ENCODE results near the gene ADAMTSL4. TPM values are rescaled to one million over a fixed set of nuclear protein-coding genes. Genes with fewer than 3 reads are reported as not detected.
A peak's percentile ranks its signal among the peaks of the same experiment; 100 is the strongest.
"Not testable (repeated sequence)": the region's sequence is repeated elsewhere in the genome, so short reads cannot be mapped to it uniquely, and the experiment has no call there.

Gene ADAMTSL4
- total RNA-seq, 1 experiment from 2014 or later = 0.87 TPM

DNA sequence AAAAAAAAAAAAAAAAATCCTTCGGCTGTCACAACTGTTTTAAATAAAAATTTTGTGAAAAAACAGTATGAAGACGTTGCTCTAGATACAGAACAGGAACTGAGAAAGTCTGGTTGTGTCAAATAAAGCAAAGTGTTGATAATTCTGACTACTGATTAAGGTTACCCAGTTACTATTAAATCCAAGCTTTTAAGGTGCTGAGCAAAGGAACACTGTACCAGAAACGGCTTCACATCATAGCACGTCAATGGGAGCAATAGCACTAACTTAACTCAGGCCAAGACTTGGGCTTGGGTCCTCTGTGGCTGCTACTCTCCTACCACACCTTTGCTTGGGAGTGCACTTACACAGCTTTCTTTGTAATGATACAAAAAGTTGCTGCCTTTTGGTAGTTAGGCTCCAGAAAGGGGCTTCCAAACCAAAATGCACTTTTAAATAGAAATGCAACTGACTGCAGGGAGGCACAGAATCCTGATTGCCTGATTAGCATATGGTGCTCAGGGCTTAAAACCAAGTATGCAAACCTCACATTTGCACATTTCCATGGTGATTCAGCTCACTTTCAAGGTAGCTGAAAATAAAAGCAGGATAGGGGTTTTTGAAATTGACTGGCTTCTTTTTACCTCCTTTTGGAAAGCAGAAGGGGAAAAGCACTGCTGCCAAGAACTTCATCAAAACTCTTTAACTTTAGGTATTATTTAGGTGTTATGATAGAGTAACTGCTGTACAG, 23.9 kb downstream of the ADAMTSL4 start:
- intact Hi-C loops (cut with micrococcal nuclease) = no loop called here
- H3K27ac ChIP-seq (ENCODE audit: low read length) = 0 out of 2 replicates have a peak overlapping the region, but pooled peaks have one; percentile 0
- H3K27me3 ChIP-seq (ENCODE audit: low read length) = no peaks in the 10 kb centered on the region
- CTCF ChIA-PET = no interaction called here
- peaks cover 80% of the 10 kb centered on the region for H3K79me2 ChIP-seq (ENCODE audit: low read length)
- H3K4me1 ChIP-seq (ENCODE audit: insufficient read depth, low read length) = peaks cover 50% of the 10 kb centered on the region
- POLR2A ChIA-PET (ENCODE audit: unreplicated experiment) = interaction anchor here (0.6 to 1.1 kb wide), 3 partner anchors 10 to 202 kb away, joined by 3 to 10 read pairs (median 5); no protein-coding TSS in a partner anchor
- no peak overlapping the region for H3K9ac ChIP-seq (ENCODE audit: low read length)
- no peak for TF ChIP-seq EZH2 (IDR thresholded peaks at IDR 0.05; ENCODE audit: low read length, unreplicated experiment)
- TF ChIP-seq EZH2phosphoT487 (IDR thresholded peaks at IDR 0.05; ENCODE audit: borderline replicate concordance, low read length) = no peak
- TF ChIP-seq, protein P1, sequence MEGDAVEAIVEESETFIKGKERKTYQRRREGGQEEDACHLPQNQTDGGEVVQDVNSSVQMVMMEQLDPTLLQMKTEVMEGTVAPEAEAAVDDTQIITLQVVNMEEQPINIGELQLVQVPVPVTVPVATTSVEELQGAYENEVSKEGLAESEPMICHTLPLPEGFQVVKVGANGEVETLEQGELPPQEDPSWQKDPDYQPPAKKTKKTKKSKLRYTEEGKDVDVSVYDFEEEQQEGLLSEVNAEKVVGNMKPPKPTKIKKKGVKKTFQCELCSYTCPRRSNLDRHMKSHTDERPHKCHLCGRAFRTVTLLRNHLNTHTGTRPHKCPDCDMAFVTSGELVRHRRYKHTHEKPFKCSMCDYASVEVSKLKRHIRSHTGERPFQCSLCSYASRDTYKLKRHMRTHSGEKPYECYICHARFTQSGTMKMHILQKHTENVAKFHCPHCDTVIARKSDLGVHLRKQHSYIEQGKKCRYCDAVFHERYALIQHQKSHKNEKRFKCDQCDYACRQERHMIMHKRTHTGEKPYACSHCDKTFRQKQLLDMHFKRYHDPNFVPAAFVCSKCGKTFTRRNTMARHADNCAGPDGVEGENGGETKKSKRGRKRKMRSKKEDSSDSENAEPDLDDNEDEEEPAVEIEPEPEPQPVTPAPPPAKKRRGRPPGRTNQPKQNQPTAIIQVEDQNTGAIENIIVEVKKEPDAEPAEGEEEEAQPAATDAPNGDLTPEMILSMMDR (conservative IDR thresholded peaks at IDR 0.05; ENCODE audit: low read depth, low read length) = no peak
- peaks cover 57% of the 10 kb centered on the region for H4K20me1 ChIP-seq (ENCODE audit: low read length)
- H3K9me2 ChIP-seq (replicated peaks; ENCODE audit: low read length) = no peaks in the 10 kb centered on the region
- BruUV-seq (replicated peaks) = no TSS peak
- H3K36me3 ChIP-seq (ENCODE audit: low read depth, low read length) = peaks cover 59% of the 10 kb centered on the region
- H3F3A ChIP-seq (ENCODE audit: low read length, unreplicated experiment) = peaks cover 30% of the 10 kb centered on the region
- H3K9me3 ChIP-seq (ENCODE audit: low read length) = no peaks in the 10 kb centered on the region
- no peak overlapping the region for H3K4me2 ChIP-seq (ENCODE audit: low read length)
- no peak overlapping the region for H2AFZ ChIP-seq (ENCODE audit: low read length)
- no peak overlapping the region for H3K4me3 ChIP-seq (ENCODE audit: low read length)
- DNase-seq (no peak), ATAC-seq (no peak)

DNA sequence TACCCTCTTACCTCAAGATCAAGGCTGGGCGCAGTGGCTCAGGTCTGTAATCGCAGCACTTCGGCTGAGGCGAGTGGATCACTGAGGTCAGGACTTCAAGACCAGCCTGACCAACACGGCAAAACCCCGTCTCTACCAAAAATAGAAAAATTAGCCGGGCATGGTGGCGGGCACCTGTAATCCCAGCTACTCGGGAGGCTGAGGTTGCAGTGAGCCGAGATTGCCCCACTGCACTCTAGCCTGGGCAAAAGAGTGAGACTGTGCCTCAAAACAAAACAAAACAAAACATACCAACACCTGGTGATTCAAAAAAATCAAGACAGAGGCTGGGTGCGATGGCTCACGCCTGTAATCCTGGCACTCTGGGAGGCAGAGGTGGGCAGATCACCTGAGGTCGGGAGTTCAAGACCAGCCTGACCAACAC, 24.5 kb downstream of the ADAMTSL4 start:
- Histone ChIP-seq H3K79me2 (ENCODE audit: low read length) (peaks cover 85% of the 10 kb centered on the region), H4K20me1 (ENCODE audit: low read length) (peaks cover 60% of the 10 kb centered on the region), H3F3A (ENCODE audit: low read length, unreplicated experiment) (peaks cover 31% of the 10 kb centered on the region), H3K4me1 (ENCODE audit: insufficient read depth, low read length) (peaks cover 44% of the 10 kb centered on the region), H3K36me3 (ENCODE audit: low read depth, low read length) (peaks cover 65% of the 10 kb centered on the region), H3K27ac (ENCODE audit: low read length) (0 out of 2 replicates have a peak overlapping the region, but pooled peaks have one; percentile 0)
- H3K9me2 ChIP-seq (replicated peaks; ENCODE audit: low read length); H3K9ac ChIP-seq (ENCODE audit: low read length); H3K27me3 ChIP-seq (ENCODE audit: low read length); H3K4me3 ChIP-seq (ENCODE audit: low read length); H3K9me3 ChIP-seq (ENCODE audit: low read length); CTCF ChIA-PET; H3K4me2 ChIP-seq (ENCODE audit: low read length); intact Hi-C loops (cut with micrococcal nuclease); H2AFZ ChIP-seq (ENCODE audit: low read length); BruUV-seq (replicated peaks); ATAC-seq; DNase-seq: not testable (repeated sequence)
- POLR2A ChIA-PET (ENCODE audit: unreplicated experiment) = interaction anchor here (1.1 kb wide), 1 partner anchor 11 kb away, joined by 3 read pairs; no protein-coding TSS in a partner anchor

DNA sequence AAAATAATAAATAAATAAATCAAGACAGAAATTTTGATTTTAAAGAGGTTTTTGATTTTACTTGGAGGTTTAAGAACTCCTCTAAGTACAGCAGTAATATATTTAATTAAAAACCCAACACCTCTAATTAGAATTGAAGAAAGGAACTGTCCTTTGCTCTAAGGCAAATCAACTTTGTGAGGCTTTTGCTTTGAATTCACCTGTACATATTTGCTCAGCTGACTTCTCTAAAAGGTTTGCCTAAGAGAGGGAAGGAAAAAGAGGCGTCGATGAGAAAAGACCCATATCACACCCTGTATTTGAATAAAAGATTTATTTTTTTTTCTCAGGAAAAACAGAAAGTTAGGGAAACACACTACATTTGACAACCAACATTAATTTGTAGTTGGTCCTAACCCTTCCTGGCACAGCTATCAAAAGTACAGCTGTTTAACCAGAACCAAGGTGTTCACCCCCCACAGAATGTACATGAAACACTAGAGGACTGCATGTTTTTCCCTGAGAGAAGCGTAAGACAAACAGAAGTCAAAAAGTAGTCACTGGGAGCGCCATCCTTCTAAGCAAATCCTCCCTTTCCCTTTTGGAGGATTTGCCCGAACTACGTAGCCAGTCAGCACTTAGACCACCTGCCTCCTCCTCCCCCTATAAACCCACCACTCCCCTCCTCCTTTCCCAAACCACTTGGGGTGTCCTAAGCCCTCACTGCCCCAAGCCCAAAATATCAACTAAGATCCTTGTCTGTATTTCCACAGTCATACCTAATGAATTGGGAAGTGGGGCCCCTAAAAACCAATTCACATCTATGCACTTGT, 25.3 kb downstream of the ADAMTSL4 start:
- H3K9me2 ChIP-seq (replicated peaks; ENCODE audit: low read length) = no peaks in the 10 kb centered on the region
- no peaks in the 10 kb centered on the region for H3K27me3 ChIP-seq (ENCODE audit: low read length)
- H3K27ac ChIP-seq (ENCODE audit: low read length) = peak overlapping the region; percentile 2; the same call in 1 of the 2 replicates
- H3K9me3 ChIP-seq (ENCODE audit: low read length) = no peaks in the 10 kb centered on the region
- peaks cover 64% of the 10 kb centered on the region for H4K20me1 ChIP-seq (ENCODE audit: low read length)
- peaks cover 68% of the 10 kb centered on the region for H3K36me3 ChIP-seq (ENCODE audit: low read depth, low read length)
- peak overlapping the region; percentile 92 for H3K4me2 ChIP-seq (ENCODE audit: low read length)
- DNase-seq (no peak), ATAC-seq (no peak)
- peak overlapping the region; percentile 93 for H3K4me3 ChIP-seq (ENCODE audit: low read length)
- ChIA-PET POLR2A (ENCODE audit: unreplicated experiment) (interaction anchor here (0.5 kb wide), 1 partner anchor 335 kb away, joined by 9 read pairs; no protein-coding TSS in a partner anchor), CTCF (no interaction called here)
- intact Hi-C loops (cut with micrococcal nuclease) = loop anchor here (5.0 kb wide), 1 partner anchor 238 kb away; no protein-coding TSS in a partner anchor
- TF ChIP-seq, protein P1 (conservative IDR thresholded peaks at IDR 0.05; ENCODE audit: low read depth, low read length) = no peak
- TF ChIP-seq EZH2phosphoT487 (IDR thresholded peaks at IDR 0.05; ENCODE audit: borderline replicate concordance, low read length) (no peak), EZH2 (IDR thresholded peaks at IDR 0.05; ENCODE audit: low read length, unreplicated experiment) (no peak)
- no TSS peak for BruUV-seq (replicated peaks)
- H3K79me2 ChIP-seq (ENCODE audit: low read length) = peaks cover 92% of the 10 kb centered on the region
- H3K4me1 ChIP-seq (ENCODE audit: insufficient read depth, low read length) = peaks cover 36% of the 10 kb centered on the region
- peaks cover 31% of the 10 kb centered on the region for H3F3A ChIP-seq (ENCODE audit: low read length, unreplicated experiment)
- no peak overlapping the region for H2AFZ ChIP-seq (ENCODE audit: low read length)
- H3K9ac ChIP-seq (ENCODE audit: low read length) = no peak overlapping the region

Measured in PC-3 (cell line).